GM12878 (cell line): ENCODE results near the gene GREB1. TPM values are rescaled to one million over a fixed set of nuclear protein-coding genes. Genes with fewer than 3 reads are reported as not detected.

ENCODE experiments used
- ATAC-seq: fragments of 200-7000 bp; cut with Tn5 transposase; 3 replicates; pipeline ENCODE4 v1.9.1; 2020; ENCODE audit warnings: mild to moderate bottlenecking, moderate library complexity
- BruUV-seq: library from RNA; stranded (reverse); fragments of 400-500 nt; replicated peaks from 2 replicates; lab custom pipeline; 2021; lab: Mats Ljungman, UMichigan
- CTCF ChIA-PET: fragments of 300-600 bp; sonication (Branson Sonifier 250); formaldehyde crosslinking; extraction: SDS; loops from one replicate; lab custom pipeline; 2021; ENCODE audit warnings: inconsistent platforms; lab: Yijun Ruan, JAX
- POLR2A ChIA-PET: fragments of 350-600 bp; formaldehyde crosslinking; extraction: SDS; loops from one replicate; lab custom pipeline; 2021; ENCODE audit warnings: inconsistent platforms; lab: Charles Lee
- RAD21 ChIA-PET: fragments of 300-600 bp; sonication (Branson Sonifier 250); formaldehyde crosslinking; loops from one replicate; lab custom pipeline; 2023; ENCODE audit warnings: antibody characterized with exemption; ENCODE audit not compliant: unreplicated experiment; lab: Charles Lee
- SMC1A ChIA-PET: fragments of 300-600 bp; sonication (Branson Sonifier 250); formaldehyde crosslinking; loops from one replicate; lab custom pipeline; 2023; ENCODE audit not compliant: unreplicated experiment, uncharacterized antibody; lab: Charles Lee
- DNase-seq: peaks from one replicate; pipeline ENCODE4 v3.0.0-alpha.2; 2011; ENCODE audit warnings: low read depth, low spot score
- FAIRE-seq: peaks from 3 replicates; lab custom pipeline; 2011; peaks lifted over from hg19 to GRCh38; lab: Jason Lieb, UNC
- H2AFZ ChIP-seq: 2 replicates; pipeline ENCODE4 v1.6.0; 2011; ENCODE audit warnings: low read depth, low read length, control low read depth; ENCODE audit not compliant: control insufficient read depth
- H3K27ac ChIP-seq: 2 replicates; pipeline ENCODE4 v1.5.1; 2011; ENCODE audit warnings: control low read depth; ENCODE audit not compliant: control insufficient read depth, insufficient read depth
- H3K27me3 ChIP-seq, 2 experiments: replicated peaks in 1 of 2; 2 replicates each; pipeline versions ENCODE4 v1.6.0 to v1.6.1; 2011; ENCODE audit warnings: low read length in 1 of 2; ENCODE audit not compliant: control insufficient read depth in 2 of 2, insufficient read depth in 2 of 2
- H3K36me3 ChIP-seq, 2 experiments: 2 replicates each; pipeline ENCODE4 v1.5.1; 2011; ENCODE audit warnings: low read length in 1 of 2; ENCODE audit not compliant: control insufficient read depth in 2 of 2, insufficient read depth in 2 of 2
- H3K4me1 ChIP-seq: 2 replicates; pipeline ENCODE4 v1.6.1; 2011; ENCODE audit warnings: mild to moderate bottlenecking, low read length, moderate library complexity, mixed read lengths; ENCODE audit not compliant: control insufficient read depth, insufficient read depth
- H3K4me2 ChIP-seq: 2 replicates; pipeline ENCODE4 v1.6.0; 2011; ENCODE audit warnings: control low read depth; ENCODE audit not compliant: control insufficient read depth, insufficient read depth
- H3K4me3 ChIP-seq: fragments of 200-600 bp; sonication (generic); 2 replicates; pipeline ENCODE4 v1.5.1; 2016
- H3K79me2 ChIP-seq: 2 replicates; pipeline ENCODE4 v1.6.0; 2011; ENCODE audit warnings: low read length; ENCODE audit not compliant: control insufficient read depth, insufficient read depth
- H3K9ac ChIP-seq: 2 replicates; pipeline ENCODE4 v1.8.0; 2011; ENCODE audit warnings: low read length, control low read depth, mixed read lengths; ENCODE audit not compliant: control insufficient read depth, insufficient read depth
- H3K9me3 ChIP-seq: replicated peaks from 3 replicates; pipeline ENCODE4 v1.5.1; 2011; ENCODE audit warnings: mild to moderate bottlenecking, low read length; ENCODE audit not compliant: control insufficient read depth, insufficient read depth
- H4K20me1 ChIP-seq: 2 replicates; pipeline ENCODE4 v1.6.0; 2011; ENCODE audit not compliant: control insufficient read depth, insufficient read depth
- CHD2 ChIP-seq: IDR thresholded peaks from 2 replicates; pipeline ENCODE4 v1.6.1; 2011; ENCODE audit warnings: low read depth, low read length, improper control_type of control experiment, borderline replicate concordance
- CHD4 ChIP-seq: fragments of 200-600 bp; sonication (generic); IDR thresholded peaks from 2 replicates; pipeline ENCODE4 v1.6.1; 2016; ENCODE audit warnings: mild to moderate bottlenecking
- CTCF ChIP-seq, 3 experiments: IDR thresholded peaks in 2 of 3; conservative IDR thresholded peaks in 1 of 3; 2 replicates each; pipeline ENCODE4 v1.5.1; 2011; ENCODE audit warnings: low read depth in 3 of 3, low read length in 3 of 3, mild to moderate bottlenecking in 3 of 3, control low read depth in 2 of 3, moderate library complexity in 2 of 3, inconsistent platforms in 1 of 3, mixed read lengths in 1 of 3; ENCODE audit not compliant: control insufficient read depth in 2 of 3, insufficient read depth in 1 of 3; ENCODE audit errors: extremely low read depth in 1 of 3
- E2F8 ChIP-seq: fragments of 450-650 bp; IDR thresholded peaks from 2 replicates; pipeline ENCODE4 v1.6.1; 2018; ENCODE audit warnings: mild to moderate bottlenecking, low read depth, moderate library complexity; ENCODE audit not compliant: partially characterized antibody
- EP300 ChIP-seq, 2 experiments: fragments of 150-350 bp in 1 of 2; IDR thresholded peaks; 2 replicates each; pipeline ENCODE4 v1.6.1; 2011 to 2012; ENCODE audit warnings: low read depth in 2 of 2, low read length in 2 of 2, borderline replicate concordance in 1 of 2, improper control_type of control experiment in 1 of 2, inconsistent platforms in 1 of 2; ENCODE audit not compliant: control insufficient read depth in 1 of 2
- KLF5 ChIP-seq: fragments of 450-650 bp; IDR thresholded peaks from 2 replicates; pipeline ENCODE4 v1.6.1; 2014; ENCODE audit warnings: mild to moderate bottlenecking; ENCODE audit not compliant: partially characterized antibody
- MEF2A ChIP-seq: IDR thresholded peaks from 2 replicates; pipeline ENCODE4 v1.6.1; 2011; ENCODE audit warnings: low read depth, mild to moderate bottlenecking, low read length, moderate library complexity; ENCODE audit not compliant: insufficient read depth
- REST ChIP-seq: IDR thresholded peaks from 2 replicates; pipeline ENCODE4 v1.6.1; 2012; ENCODE audit warnings: mild to moderate bottlenecking, low read depth, low read length
- SMAD5 ChIP-seq: IDR thresholded peaks from 2 replicates; pipeline ENCODE4 v1.6.1; 2016; ENCODE audit warnings: antibody characterized with exemption, low read depth
- ZZZ3 ChIP-seq: IDR thresholded peaks from 2 replicates; pipeline ENCODE4 v1.6.1; 2011; ENCODE audit warnings: low read depth; ENCODE audit not compliant: control insufficient read depth, insufficient read length
- WGBS: methylation state at CpG from one replicate; pipeline ENCODE4 v1.1.6; 2016; ENCODE audit warnings: low lambda C conversion rate; ENCODE audit not compliant: insufficient replicate concordance, insufficient coverage; ENCODE audit errors: missing lambda C conversion rate; 5-methylcytosine and 5-hydroxymethylcytosine counted together
- in situ Hi-C: fragments of 300-500 bp; cut with MboI; formaldehyde crosslinking; loops from 9 replicates; pipeline ENCODE4 v1.14.3; 2018; ENCODE audit warnings: mixed read lengths
- intact Hi-C: fragments of 100-400 bp; cut with micrococcal nuclease; formaldehyde crosslinking; loops from one replicate; pipeline ENCODE4 v1.14.2; 2022; ENCODE audit not compliant: unreplicated experiment
- polyA plus RNA-seq, 11 experiments: library from polyadenylated mRNA; depleted of rRNA in 4 of 11; unstranded in 6 of 11; stranded (reverse) in 5 of 11; fragments of >200 nt; fragmentation: Nextera tagmentation in 4 of 11; fragmentation: Illumina TruSeq in 1 of 11; extraction: Ambion mirVana in 4 of 11; extraction: Trizol in 1 of 11; gene quantifications; 1 replicate in 1 of 11; 2 replicates in 10 of 11; pipeline versions ENCODE4 v1.2.1 to v1.2.3, GENCODE V29; 2011 to 2016; ENCODE audit warnings: inconsistent platforms in 2 of 11, missing spikeins in 2 of 11, low read depth in 1 of 11
- total RNA-seq, 4 experiments: library from RNA; depleted of rRNA in 3 of 4; stranded (reverse); fragments of >200 nt in 3 of 4; fragmentation: Illumina TruSeq in 1 of 4; extraction: Trizol in 1 of 4; gene quantifications; 2 replicates each; pipeline versions ENCODE4 v1.2.1 to v1.2.3, GENCODE V29; 2013 to 2021

The GREB1 gene
- total and polyA plus RNA-seq, 10 of the 15 experiments (the other 5 are each of a cell fraction or from before 2014, with no cell fraction given) = 0.09 to 2.1 (median 0.37) TPM; not detected in 1

- Histone ChIP-seq H3K79me2 (no peaks in the 10 kb centered on the region), H3K9me3 (no peaks in the 10 kb centered on the region), H3K4me1 (no peaks in the 10 kb centered on the region), H4K20me1 (no peaks in the 10 kb centered on the region), H2AFZ (no peak overlapping the region), H3K27me3 (no peaks in the 10 kb centered on the region), H3K36me3 (no peaks in the 10 kb centered on the region), H3K27ac (no peak overlapping the region), H3K4me3 (no peak overlapping the region), H3K4me2 (no peak overlapping the region), H3K9ac (no peak overlapping the region)
- FAIRE-seq = no peak
- ChIA-PET SMC1A (no interaction called here), RAD21 (no interaction called here), CTCF (no interaction called here), POLR2A (no interaction called here)
- TF ChIP-seq ZZZ3 (no peak), EP300 (IDR thresholded peaks at IDR 0.05; ENCODE audit: borderline replicate concordance in 1 of 2, control insufficient read depth in 1 of 2, low read depth in 2 of 2, low read length in 2 of 2) (no peak), CHD2 (no peak), KLF5 (no peak), E2F8 (no peak), CTCF (IDR thresholded peaks at IDR 0.05 in 2 of 3, conservative IDR thresholded peaks at IDR 0.05 in 1 of 3; ENCODE audit: control insufficient read depth in 2 of 3, extremely low read depth in 1 of 3, insufficient read depth in 1 of 3, low read depth in 3 of 3, low read length in 3 of 3) (no peak), REST (no peak), CHD4 (no peak), MEF2A (no peak), SMAD5 (no peak)
- no peak for DNase-seq
- 49% methylated on average over 10 of the region's 10 CpGs for WGBS
- ATAC-seq = no peak
- in situ Hi-C loops (no loop called here), intact Hi-C loops (no loop called here)
- BruUV-seq = no TSS peak
Measured at GRCh38 chr2:11659851-11660250, 126.0 kb downstream of the GREB1 start.
